HG03175 (cell line): ENCODE data around the gene SLC9A5.

Experiments used
- ATAC-seq: cut with Tn5 transposase; IDR thresholded peaks from one replicate; pipeline ENCODE4 v1.9.1; 2021; ENCODE audit warnings: mild to moderate bottlenecking, moderate library complexity; ENCODE audit not compliant: unreplicated experiment

SLC9A5 gene

GRCh38 chr16:67248401-67249177 lies at the start of gene SLC9A5:
Gene SLC9A5, plus strand, starts transcription at chr16:67248979. Its CDS starts 36 bp downstream, at chr16:67249015.
- ATAC-seq, result no peak

- no peak for ATAC-seq
These were observed 49.6 kb upstream of the SLC9A5 start, which contains the start of gene ELMO3 for GRCh38 chr16:67199011-67199807. Gene ELMO3, plus strand, starts transcription at chr16:67199131. Its CDS starts 196 bp downstream, at chr16:67199327.

- ATAC-seq, result no peak
These were observed 49.0 kb upstream of the SLC9A5 start for GRCh38 chr16:67199808-67200198.

DNA sequence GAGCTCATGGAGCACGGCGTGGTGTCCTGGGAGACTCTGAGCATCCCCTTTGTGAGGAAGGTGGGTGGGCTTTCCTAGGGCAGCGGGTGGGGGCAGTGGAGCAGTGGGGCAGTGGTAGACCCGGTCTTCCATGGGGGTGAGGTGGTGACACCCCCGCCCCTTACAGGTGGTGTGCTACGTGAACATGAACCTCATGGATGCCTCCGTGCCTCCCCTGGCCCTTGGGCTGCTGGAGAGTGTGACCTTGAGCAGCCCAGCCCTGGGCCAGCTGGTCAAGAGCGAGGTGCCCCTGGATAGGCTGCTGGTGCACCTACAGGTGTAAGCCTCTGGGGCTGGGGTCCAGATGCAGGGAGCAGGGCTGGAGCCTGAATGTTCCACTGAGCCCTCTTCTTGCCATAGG lies 48.3 kb upstream of the SLC9A5 start:
- no peak for ATAC-seq

GRCh38 chr16:67201411-67202345 lies 47.1 kb upstream of the SLC9A5 start:
- no peak for ATAC-seq

DNA sequence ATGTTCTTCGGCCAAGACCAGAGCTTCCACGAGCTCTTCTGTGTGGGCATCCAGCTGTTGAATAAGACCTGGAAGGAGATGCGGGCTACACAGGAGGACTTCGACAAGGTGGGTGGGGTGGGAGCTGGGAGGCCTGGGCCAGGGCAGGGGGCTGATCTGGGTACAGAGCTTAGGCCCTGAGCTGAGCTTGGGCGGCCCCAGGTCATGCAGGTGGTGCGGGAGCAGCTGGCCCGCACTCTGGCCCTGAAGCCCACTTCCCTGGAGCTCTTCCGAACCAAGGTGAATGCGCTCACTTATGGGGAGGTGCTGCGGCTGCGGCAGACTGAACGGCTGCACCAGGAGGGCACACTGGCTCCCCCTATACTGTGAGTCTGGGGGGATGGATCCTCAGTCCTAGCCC lies 46.4 kb upstream of the SLC9A5 start:
- no peak for ATAC-seq

GRCh38 chr16:67202956-67203493 lies 45.8 kb upstream of the SLC9A5 start:
- ATAC-seq, result no peak

GRCh38 chr16:67204076-67204475 lies 44.7 kb upstream of the SLC9A5 start:
- ATAC-seq, result no peak

DNA sequence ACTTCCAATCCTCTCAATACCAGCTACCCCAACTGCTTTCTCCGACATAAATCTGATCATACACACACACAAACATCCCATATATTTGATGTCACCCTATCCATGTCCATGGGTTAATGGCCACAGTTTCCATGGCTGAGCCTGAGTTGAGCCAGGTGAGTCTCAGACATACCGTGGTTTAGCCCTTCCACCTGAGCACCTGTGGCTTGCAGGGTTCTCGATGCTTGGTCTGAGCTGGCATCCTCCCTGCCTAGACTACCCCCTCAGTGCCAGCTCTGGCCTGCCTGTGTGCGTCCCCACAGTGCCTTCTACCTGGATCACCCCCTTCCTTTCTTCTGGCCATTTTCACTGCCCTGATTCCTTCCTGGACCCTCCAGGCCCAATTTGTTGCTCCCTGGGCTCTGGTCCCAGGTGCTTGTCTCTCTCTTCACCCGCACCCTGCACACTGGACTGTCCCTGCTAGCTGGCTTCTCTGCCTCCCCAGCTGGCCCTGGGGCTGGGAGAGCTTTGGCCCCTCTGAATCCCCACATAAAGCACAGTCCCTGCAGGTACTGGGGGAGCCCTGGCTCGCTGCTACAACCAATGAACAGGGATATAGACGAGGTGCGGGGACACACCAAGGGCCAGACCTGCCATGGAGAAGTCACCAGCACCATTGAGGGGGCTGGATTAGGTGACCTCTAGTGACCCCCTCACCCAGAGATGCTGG lies 42.5 kb upstream of the SLC9A5 start:
- no peak for ATAC-seq

GRCh38 chr16:67206838-67207248 lies 41.9 kb upstream of the SLC9A5 start:
- ATAC-seq, result no peak

DNA sequence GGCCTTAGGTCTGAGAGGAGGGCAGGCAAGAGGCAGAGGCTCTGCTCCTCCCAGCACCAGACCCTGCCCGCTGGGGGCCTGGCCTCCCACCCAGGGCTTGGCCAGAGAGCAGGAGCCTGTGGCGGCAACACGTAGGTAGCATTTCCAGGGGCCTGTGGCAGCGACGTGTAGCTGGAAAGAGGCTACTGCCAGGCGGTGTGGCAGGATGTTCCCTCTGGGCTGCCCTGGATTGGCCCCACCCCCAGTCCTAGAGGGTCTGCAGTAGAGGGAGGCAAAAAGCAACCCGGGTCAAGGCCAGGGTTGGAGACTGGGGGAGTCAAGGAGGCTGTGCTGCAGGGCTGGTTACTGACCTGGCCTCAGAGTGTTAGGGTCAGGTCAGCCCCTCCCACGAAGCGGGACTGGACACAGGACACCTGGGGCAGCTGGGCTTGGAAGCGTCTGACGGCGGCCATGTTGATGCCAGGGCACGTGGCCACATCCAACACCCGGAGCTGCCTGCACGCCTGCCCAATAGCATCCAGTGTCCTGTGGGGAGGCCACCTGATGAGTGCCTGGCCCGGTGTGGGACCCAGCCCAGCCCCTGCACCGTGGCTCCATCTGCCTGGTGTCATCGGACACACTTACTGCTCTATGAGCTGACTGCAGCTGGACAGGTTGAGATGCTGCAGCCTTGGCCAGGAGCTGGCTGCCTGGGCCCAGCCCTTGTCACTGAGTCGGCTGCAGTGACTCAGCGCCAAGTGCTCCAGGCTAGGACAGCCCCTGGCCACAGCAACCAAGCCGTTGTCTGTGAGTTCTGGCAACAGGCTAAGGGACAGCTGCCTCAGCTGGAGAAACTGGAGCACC lies 41.3 kb upstream of the SLC9A5 start:
- ATAC-seq, result no peak

DNA sequence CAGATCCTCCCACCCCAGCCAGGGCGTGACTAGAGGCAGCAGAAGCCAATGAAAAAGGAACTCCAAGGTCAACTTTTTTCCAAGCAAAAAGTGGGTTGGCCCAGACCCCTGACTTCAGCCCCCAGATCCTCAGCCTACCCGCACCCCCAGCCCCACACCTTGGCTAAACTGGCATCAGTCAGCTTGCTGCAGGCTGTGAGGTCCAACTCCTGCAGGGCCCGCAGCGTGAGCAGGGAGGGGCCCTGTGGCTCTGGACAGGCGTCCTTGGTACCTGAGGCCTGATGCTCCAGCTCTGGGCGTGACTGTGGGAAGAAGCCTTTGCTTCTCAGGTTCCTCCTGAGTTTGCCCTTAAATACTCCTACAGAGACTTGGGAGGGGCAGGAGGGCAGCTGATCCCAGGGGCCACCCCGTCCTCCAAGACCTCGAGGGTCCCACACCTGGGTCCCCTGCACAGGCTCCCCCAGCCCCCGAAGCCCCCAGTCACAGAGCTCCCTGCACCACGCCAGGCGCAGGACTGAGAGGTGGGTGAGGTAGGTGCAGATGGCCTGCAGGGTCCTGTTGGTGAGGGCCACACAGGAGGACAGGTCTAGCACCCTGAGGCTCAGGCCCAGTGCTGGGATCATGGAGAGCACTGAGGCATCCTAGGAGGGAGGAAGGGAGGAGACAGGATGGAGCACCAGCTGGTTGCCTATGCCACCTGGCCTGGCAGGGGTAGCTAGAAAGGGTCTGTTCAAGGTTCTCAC lies 40.5 kb upstream of the SLC9A5 start:
- ATAC-seq, result no peak

DNA sequence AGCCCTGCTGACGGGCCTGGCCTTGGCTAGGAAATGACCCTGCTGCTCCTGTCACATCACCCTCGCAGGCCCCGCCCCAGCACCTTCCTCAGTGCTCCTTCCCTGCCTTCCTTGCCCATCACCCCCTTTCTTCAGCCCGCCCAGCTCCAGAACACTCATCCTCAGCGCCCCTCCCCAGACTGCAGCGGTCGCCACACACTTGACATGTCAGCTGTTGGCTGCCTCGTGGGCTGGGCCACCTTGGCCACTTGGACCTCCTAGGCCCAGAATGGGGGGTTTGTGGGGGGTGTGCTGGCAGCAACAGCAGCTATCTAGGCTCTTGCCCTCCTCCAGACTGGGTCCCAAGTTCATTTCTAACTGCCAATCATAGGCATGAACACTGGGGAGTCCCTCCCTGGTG lies 39.2 kb upstream of the SLC9A5 start:
- no peak for ATAC-seq

DNA sequence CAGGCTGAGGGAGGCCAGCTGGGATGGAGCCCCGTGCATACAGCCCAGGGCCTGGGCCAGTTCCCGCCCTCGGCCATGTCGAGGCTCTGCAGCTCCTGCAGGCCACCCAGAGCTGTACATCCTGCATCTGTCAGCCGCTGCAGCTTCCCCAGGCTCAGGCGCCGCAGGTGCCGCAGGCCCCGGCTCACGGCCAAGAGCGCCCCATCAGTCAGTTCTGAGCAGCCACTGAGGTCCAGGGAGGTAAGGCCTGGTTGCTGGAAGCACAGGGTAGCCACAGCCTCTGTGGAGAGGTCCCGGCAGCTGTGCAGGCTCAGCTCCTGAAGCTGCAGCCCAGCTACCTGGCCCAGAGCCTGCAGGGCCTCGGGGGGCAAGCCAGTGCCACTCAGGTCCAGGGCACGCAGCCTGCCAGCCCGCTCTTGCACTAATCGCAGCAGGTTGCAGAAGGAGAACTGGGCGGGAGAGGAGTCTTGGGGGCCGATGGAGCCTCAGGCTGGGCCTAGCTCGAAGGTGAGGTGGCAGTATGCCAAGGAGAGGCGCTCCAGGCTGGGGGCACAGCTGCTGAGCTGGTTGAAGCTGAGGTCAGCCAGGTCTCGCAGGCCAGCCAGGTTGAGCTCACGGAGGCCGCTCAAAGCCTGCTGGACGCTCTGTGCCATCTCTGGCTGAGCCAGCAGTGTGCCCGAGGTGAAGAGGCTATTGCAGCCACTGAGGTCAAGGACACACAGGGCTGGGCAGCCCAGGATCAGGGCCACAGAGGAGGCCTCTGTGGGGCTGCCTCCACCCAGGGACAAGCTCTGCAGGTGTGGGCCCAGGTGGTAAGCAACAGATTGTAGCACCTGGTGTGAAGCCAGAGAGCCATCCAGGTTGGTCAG lies 38.5 kb upstream of the SLC9A5 start:
- no peak for ATAC-seq

DNA sequence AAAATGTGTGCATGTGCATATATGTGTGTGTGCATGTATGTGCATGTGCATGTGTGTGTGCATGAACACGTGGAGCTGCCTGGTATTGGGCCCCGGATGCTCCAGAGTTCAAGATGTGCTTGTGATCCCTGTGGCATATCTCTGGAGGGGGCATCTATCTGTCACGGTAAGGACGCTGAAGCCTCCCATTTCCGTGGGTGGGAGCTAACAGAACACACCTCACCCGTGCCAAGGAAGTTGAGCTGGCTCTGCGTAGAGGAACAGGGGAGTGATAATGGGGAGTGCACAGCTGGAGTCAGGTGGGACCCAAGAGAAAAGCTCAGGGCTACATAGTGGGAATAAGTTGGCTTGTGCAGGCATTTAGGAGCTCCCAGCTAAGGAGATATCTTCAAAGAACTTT lies 37.1 kb upstream of the SLC9A5 start:
- ATAC-seq, result no peak

DNA sequence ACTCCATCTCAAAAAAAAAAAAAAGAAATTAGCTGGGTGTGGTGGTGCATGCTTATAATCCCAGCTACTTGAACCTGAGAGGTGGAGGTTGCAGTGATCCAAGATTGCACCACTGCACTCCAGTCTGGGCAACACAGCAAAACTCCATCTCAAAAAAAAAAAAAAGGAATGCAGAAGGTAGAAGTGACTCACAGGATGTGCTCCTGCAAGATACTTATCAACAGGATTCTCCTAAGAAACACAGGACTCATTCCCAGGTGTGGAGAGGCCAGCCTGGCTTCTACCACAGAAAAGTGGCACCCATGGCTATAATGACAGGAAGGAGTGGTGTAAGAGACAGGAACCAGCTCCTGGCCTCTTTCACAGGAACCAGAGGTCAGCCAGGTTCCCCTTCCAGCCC lies 36.0 kb upstream of the SLC9A5 start:
- ATAC-seq, result no peak

GRCh38 chr16:67213197-67214019 lies 35.4 kb upstream of the SLC9A5 start:
- ATAC-seq, result no peak
